T-helper 1 cell (primary cell): ENCODE results near the gene HMCN1.
"Not testable (repeated sequence)": the region's sequence is repeated elsewhere in the genome, so short reads cannot be mapped to it uniquely, and the experiment has no call there.

ENCODE experiments used
- DNase-seq, 5 donors: peaks; one replicate each; pipeline ENCODE4 v3.0.0-alpha.2; 2012 to 2020

The HMCN1 gene

DNA sequence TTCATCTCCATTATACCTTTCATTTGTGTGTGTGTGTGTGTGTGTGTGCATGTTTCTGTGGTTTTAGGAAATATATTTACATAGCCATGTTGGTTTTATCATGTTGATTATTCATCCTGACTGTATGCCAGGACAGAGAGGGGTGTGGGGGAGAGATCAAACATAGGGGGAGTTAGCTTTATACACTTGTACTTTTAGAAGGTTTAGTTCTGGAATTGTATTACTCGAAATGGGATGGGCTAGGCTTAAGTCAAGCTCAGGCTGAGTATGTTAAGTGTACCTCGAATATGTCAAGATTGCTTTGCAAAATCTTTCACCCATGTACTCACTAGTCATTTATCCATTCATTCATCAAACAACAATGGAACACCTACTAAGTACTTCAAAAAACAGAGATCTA, 123.3 kb downstream of the HMCN1 start:
- no peak for DNase-seq

DNA sequence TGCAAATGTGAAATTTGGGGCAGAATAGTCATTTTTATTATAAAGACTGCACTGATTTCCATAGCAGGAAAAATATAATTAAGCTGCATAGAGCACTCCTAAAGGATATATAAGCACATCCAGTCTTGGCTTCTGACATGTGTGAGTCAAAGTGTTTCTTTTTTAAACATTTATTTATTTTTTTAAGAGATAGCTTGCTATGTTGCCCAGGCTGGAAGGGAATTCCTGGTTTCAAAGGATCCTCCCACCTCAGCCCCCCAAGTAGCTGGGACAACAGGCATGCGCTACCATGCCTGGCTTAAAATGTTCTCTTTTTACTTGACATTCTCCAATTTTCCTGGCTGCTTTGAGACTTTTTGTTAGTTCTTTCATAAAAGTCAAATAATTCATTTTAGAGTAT, 126.1 kb downstream of the HMCN1 start:
- no peak for DNase-seq

DNA sequence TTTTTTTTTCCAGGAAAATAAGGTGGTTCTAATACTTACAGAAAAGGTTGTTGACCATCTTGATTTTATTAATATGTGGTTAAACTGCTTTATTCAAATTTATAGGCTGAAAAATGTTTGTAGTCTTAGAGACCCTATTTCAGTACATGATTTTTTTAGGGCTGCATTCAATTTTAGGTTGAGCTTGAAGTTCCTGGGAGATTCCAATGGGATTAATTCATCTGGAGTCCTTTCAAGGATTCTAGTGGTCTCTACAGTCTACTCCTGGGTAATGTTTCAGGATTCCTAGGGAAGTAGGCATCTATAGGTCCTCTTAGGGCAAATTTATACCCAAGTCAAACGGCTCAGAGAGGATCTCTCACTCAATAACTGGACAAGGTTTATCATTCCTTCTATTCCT, 126.7 kb downstream of the HMCN1 start:
- no peak for DNase-seq

DNA sequence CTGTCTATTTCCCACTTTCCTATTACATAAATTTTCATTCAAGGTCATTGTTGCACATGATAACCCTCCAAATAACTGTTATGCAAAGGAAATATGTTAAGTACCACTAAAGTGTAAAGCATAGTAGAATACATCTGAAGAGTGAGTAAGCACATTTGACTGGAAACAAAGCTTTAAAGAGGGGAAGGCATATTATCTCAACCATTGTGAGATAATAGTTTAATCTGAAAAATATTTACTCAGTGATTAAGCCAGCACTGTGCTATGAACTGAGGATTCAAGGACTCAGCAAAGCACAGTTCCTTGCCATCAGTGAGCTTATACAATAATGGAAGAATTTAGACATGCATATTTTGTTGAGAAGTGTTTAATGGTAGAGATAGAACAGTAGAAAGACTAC, 127.4 kb downstream of the HMCN1 start:
- no peak for DNase-seq

- no peak for DNase-seq
Observed at GRCh38 chr1:185862235-185862634, 128.0 kb downstream of the HMCN1 start.

DNA sequence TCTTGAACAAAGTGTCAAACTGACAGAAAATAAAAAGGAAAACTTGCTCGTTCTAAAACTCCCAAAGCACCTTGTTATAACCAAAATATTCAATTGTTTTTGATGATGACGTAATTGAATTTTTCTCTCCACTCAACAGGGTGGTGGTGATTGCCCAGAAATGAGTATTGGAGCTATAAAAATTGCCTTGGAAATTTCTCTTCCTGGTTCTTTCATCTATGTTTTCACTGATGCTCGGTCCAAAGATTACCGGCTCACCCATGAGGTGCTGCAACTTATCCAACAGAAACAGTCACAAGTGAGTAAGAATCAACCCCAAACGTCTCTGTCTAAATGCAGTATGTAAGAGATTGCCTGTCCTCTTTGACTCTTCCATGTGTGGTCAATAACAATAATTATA, 130.1 kb downstream of the HMCN1 start:
- no peak for DNase-seq

DNA sequence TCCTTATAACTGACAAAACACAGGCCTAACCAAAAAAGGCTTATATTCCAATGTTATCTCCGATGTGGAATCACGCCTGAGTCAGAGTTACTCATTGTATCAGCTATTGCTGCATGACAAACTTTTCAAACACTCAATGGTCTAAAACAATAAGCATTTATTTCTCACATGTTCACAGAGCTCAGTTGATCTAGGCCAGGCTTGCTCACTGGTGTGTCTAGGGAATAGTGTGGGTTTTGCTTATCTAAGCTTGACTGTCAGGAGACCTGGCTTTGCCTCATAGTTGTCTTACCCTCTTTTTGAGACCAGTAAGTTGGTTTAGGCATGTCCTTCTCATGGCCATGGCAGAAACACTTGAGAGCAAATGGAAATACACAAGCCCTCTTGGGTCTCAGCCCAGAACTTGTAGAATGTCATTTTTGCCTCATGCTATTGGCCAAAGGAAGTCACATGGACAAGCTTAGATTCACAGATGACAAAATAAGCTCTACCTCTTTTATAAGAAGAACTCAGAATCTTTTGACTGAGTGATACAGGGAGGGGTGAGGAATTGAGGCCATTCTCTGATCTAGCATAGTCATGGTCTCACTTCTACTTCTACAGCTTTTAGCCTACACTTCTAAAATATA, 130.8 kb downstream of the HMCN1 start:
- no peak for DNase-seq

DNA sequence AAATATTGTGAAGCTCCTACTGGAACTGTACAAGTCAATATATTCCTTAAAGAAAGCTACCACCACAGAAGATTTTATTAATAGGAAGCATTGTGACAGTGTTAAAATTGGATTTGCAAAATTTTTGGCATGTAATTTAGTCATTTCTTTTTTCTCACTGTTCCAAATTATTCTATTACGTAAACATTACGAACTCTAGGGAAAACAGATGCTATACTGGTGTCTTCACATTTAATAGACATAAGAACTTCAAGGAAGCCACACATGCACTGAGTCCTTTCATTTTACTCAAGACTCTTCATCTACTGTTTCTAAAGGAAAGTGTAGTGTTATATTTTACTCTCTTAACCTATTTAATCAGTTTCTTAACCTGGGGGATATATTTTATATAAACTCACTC, 135.4 kb downstream of the HMCN1 start:
- DNase-seq: no peak

DNA sequence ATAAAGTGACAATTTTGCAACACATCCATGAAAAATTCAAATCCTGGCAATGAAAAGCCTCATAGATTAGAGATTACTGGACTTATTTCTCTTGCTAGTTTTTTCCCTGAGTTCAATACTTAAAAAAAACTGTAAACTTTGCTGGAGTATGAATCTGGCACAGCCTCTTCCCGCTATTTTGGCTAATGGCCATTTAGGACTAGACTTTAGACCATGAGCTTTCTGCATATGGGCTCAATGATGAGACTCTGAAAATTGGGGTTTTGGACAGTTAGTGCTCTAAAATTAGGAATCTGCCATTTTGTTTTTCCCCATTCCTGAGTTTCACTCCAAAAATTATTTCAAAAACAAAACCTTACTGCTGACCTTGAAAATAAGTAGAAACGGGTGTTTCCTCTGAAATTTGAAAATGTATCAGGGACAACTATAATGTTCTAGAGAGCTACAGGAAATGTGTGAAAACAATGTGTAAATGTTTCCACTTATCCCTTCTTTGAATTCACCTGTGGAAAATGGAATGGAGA, 137.5 kb downstream of the HMCN1 start:
- DNase-seq: no peak

DNA sequence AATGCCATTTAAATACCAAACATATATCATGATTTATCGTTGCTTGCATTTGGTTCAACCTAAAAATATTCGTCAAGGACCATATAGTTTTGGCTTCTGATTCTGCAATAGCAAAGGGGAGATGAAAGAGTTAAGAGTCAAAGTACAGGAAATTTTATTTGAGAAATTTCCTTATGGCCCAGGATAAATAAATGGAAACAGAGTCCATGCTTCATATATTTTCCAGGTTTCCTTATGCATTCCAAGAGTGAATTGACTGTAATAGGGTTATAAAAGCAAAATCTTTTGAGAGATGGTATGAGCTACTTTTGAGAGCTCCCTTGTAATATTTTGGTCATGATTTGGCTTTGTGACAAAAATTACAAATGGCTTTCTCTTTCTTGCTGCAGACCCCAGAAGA, 140.1 kb downstream of the HMCN1 start:
- DNase-seq: no peak

- no peak for DNase-seq
Observed at GRCh38 chr1:185880330-185880729, 146.1 kb downstream of the HMCN1 start.

DNA sequence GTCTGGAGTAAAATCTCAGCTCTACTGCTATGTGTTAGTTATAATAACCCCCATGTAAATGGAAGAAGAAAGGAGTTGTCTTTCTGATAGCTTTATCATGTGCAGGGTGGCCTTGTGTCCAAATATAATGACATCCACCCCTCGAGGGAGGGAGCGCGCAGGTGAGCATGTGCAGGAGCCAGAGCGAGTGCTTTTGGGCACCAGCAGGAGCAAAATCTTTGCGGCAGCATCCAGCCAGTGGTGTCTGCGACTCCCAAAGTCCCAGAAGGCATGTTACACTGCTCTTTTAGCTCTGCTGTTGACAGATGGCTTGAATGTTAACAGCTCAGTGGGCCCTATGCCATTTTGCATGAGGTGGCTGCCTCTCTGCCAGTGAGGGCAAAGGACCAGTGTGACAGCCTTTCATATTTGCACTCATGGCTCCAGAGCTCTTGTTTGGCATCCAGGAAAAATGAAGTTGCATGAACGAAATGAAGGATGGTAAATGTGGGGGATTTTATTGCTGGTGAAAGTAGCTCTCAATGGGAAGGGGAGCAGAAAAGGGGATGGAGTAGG, 146.7 kb downstream of the HMCN1 start:
- DNase-seq: no peak

DNA sequence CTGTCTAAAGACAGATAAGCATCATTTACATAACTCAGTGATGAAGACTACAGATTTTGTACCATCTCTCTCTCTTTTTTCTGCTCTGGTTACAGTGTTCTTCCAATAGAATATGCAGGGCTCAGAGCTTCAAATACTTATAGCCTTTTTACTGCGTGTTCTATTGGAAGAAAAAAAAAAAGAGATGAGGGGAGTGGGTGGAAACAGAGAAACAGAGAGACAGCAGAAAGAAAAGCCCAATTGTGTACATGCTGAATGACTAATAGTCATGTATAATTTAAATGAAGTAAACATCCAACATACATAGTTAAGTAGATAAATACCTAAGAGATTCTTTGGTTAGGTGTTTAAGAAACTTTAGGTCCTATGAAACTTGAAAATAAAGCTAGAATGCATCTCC, 151.9 kb downstream of the HMCN1 start:
- no peak for DNase-seq

- no peak for DNase-seq
Observed at GRCh38 chr1:185886671-185887070, 152.5 kb downstream of the HMCN1 start.

- DNase-seq: not testable (repeated sequence)
Observed at GRCh38 chr1:185892831-185893403, 158.7 kb downstream of the HMCN1 start.

DNA sequence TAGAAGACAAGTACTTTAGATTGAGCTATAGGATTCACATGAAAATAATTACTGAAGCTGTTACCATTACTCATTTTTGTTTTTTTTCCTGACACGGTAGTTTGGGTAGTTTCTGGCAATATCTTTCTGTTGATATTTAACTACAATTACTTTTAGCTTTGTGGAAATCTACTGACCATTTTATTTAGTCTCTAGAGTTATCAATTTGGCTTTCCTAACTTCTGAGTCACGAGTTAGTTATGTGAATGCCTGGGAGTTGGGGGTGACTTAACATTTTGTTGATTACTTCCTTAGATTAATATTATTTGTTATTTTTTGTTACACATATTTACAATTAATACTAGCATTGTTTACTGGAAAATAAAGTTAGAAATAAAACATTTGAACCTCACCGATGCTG, 160.6 kb downstream of the HMCN1 start:
- DNase-seq: no peak

- DNase-seq: no peak
Observed at GRCh38 chr1:185895208-185895900, 161.2 kb downstream of the HMCN1 start.

DNA sequence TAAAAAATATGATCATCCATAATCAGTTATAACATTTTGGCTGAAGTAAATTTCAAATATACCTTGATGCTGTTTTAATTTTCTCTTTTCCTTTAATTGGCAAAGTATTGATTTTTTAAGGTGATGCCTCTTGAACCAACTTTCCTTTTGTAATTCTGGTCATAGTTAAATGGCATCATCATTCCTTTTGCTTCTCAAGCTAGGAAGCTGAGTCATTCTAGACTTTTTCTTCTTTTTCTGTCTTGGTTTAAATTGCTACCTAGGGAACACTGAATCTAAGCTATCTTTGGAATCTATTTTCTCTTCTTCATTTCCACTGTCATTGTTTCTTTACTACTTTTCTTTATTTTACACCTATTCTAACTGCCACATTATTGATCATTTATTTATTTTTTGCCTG, 162.7 kb downstream of the HMCN1 start:
- no peak for DNase-seq

DNA sequence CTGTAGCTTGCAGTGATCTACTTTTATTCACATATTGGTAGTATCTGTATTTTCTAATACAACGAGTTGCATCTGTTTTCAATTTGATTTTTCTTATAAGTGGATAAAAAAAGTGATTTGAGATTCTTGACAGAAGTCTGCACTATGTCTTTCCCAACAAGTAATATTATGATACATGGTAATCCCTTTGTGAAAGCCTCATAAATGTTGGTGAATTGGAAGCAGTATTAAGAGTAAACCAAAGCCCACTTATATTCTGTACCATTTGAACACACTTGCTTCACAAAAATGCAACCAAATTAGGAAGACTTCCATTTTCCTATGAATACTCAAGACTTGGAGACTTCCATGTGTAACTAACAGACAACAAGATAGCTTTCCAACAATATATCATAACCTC, 172.0 kb downstream of the HMCN1 start:
- no peak for DNase-seq

- DNase-seq: no peak
Observed at GRCh38 chr1:185907246-185907645, 173.1 kb downstream of the HMCN1 start.

GRCh38 chr1:185911978-185912377, 177.8 kb downstream of the HMCN1 start:
- DNase-seq: no peak

- DNase-seq: no peak
Observed at GRCh38 chr1:185912504-185912903, 178.3 kb downstream of the HMCN1 start.

DNA sequence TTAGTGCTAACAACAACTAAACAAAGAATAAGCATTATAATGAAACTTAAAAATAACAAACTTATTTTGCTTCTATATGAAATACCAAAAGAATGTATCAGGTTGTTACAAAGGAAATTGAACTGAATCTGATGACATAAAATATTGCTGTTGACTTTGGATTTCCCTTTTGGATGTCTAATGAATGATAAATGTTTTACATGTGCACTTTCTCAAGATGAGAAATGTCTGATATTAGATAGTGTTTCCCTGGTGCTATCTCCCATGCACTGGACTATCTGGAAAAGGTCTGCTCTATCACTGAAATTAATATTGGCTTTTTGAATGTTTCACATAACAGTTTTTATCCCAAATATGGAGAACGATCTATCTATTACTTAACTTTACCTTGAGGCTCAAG, 179.9 kb downstream of the HMCN1 start:
- no peak for DNase-seq

GRCh38 chr1:185916861-185917260, 182.7 kb downstream of the HMCN1 start:
- no peak for DNase-seq
